Embryonic facial prominence (tissue), 1 donor: ENCODE measurements around the gene SLMAP.

ENCODE experiments used
- DNase-seq: peaks from one replicate; pipeline ENCODE4 v3.0.0-alpha.2; 2016; ENCODE audit errors: extremely low spot score

SLMAP gene

GRCh38 chr3:57961828-57962447, 205.8 kb downstream of the SLMAP start:
- DNase-seq: no peak

DNA sequence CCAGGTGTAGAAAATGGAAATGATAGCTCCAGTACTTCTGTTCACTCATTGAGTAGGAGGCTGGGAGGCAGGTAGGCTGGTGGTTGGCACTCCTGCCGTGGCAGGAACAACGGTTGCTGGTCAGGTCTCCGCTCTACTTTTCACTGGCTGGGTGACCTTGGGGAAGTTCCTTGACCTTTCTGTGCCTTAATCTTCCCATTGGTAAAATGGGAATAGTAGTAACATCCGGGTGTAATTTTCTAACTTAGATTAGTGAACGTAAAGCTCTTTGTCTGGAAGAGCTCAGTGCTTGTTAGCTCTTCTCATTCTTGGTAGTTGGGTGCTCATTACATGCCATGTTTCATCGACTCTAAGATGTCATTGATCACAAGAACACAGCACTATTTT, 206.3 kb downstream of the SLMAP start:
- DNase-seq: no peak

DNA sequence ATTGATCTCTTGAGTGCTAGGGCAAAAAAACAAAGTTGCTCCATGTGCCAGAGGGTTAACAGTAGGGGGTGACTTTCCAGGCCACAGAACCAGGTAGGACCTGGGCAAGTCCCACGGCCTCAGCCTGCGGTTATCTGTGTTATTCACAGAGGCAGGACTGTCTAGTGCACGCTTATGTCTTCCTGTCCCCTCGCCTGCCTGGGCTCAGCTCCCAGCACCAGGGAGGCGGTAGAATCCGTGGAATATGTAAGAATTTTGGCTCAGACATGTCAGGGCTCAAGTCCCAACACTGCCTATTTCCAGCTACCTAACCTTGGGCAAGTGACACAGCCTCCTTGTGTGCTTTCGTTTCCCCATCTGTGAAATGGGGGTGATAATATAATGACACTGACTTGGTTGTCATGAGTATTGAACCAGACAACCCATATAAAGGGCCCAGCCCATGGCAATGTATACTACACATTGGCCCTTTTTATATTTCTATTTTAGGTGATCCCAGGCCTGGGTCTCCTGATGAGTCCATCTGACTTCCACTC, 207.8 kb downstream of the SLMAP start:
- DNase-seq: no peak

- DNase-seq: no peak
These were observed 210.7 kb downstream of the SLMAP start for GRCh38 chr3:57966829-57967228.

GRCh38 chr3:57967590-57967989, 211.5 kb downstream of the SLMAP start:
- no peak for DNase-seq

DNA sequence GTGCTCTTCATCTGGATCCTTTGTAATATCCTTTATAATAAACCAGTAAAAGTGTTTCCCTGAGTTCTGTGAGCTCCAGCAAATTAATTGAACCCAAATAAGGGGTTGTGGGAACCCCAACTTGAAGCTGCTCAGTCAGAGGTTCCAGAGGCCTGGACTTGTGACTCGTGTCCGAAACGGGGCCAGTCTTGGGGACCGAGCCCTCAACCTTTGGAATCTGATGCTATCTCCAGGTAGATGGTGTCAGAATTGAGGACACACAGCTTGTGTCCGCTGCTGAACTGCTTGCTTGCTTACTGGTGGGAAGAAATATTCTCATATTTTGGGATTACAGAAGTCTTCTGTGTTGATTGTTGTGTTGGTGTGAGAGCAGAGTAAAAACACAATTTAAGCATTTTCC, 212.4 kb downstream of the SLMAP start:
- no peak for DNase-seq

DNA sequence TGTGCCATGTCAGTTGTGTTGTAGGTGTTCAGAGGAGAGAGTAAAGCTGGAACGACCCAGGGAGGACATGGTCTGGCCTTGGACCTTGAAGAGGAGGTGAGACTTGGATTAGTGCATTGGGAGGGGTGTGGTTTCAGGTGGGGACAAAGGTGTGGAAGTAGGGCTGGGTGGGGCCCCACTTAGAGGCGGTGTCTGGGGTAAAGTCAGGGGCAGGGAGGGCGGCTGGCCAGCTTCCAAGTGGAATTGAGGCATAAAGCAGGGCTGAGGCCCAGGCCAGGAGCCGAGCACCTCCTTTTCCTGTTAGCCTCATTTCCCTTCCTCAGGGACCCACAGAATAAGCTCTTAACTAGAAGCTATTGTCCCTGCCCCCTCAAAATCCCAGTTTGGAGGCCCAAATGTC, 215.9 kb downstream of the SLMAP start:
- DNase-seq: no peak

DNA sequence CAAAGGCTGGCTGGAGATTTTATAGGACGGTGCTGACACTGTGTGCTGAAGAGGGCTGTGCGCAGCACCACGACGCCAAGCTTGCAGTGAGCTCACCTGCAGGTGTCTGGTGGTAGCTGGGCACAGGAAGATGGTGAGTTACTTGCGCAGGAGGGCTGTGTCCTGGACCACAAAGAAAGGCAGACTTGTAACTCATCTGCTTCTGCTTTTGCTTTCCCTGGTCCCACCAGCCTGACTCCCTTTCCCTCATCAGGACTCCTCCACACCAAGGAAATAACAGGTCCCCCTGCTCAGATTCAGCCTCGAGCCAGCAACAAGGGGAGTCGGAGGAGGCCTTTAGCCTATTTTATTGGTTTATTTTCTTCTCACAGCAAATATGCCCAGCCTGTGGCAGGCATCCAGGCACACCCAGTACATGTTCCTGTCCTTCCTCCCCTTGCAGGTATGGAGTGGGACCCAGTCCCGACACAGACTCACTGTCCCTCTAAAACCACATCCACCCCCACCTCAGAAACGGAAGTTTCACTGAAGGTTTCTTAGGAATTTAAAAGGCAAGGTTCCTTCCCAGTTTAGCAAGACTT, 216.5 kb downstream of the SLMAP start:
- DNase-seq: no peak

- no peak for DNase-seq
These were observed 217.8 kb downstream of the SLMAP start for GRCh38 chr3:57973715-57974477.

- DNase-seq: no peak
These were observed 218.8 kb downstream of the SLMAP start for GRCh38 chr3:57974796-57975388.

DNA sequence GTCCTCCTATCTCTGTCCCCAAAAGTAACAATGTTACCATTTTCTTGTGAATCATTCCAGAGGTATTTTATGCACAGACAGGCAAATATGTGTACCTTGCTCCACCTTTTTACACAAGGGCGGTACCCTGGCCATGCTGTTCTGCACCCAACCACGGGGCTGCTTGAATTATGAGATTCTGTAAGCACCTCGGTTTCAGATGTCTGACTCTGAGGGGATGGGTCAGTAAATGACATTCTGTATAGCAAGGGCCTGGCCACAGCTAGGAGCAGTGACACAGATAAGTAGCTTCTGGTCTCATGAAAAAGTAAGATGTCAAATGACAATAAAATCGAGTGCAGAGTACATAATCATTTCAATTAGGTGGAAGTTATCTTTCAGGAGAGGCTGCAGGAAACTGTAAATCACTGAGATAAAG, 221.7 kb downstream of the SLMAP start:
- no peak for DNase-seq

DNA sequence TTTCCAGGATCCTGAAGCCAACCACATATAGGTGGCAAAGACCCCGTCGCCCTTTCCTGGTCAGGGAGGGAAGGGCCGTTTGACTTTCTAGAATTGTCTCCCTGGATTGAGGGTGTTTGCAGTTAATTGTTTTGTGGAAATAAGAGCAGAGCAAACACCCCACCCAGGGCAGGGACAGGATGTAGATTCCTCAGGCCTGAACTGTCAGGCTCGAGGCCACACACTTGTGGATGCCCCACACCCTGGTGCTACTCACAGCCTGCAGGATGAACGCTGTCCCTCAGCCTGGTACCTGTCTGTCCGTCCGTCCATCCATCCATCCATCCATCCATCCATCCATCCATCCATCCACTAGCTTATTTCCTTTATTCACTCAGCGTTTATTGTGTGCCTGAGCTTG, 222.2 kb downstream of the SLMAP start:
- DNase-seq: no peak
